NB4 (cell line): ENCODE results near the gene PIAS1.
"Not testable (repeated sequence)": the region's sequence is repeated elsewhere in the genome, so short reads cannot be mapped to it uniquely, and the experiment has no call there.

Experiments used
- DNase-seq: peaks from one replicate; pipeline ENCODE4 v3.0.0; 2010; ENCODE audit warnings: low read depth
- H3K4me3 ChIP-seq: one replicate; pipeline ENCODE4 v1.5.1; 2011; ENCODE audit warnings: mild to moderate bottlenecking, low read depth, low read length, moderate library complexity
- CTCF ChIP-seq: IDR thresholded peaks from one replicate; pipeline ENCODE4 v1.5.1; 2012; ENCODE audit warnings: low read depth, low read length
- MAX ChIP-seq: IDR thresholded peaks from 2 replicates; pipeline ENCODE4 v1.6.1; 2011; ENCODE audit warnings: low read depth, low read length
- MYC ChIP-seq: IDR thresholded peaks from 2 replicates; pipeline ENCODE4 v1.6.1; 2011; ENCODE audit warnings: low read depth, low read length
- POLR2A ChIP-seq: IDR thresholded peaks from 2 replicates; pipeline ENCODE4 v1.6.1; 2011; ENCODE audit warnings: mild to moderate bottlenecking; ENCODE audit not compliant: insufficient read length; ENCODE audit errors: extremely low read depth

PIAS1 gene

GRCh38 chr15:68214838-68215254 lies 160.7 kb downstream of the PIAS1 start:
- H3K4me3 ChIP-seq: no peak overlapping the region
- no peak for TF ChIP-seq POLR2A
- no peak for TF ChIP-seq CTCF
- TF ChIP-seq MAX: no peak
- no peak for TF ChIP-seq MYC
- DNase-seq: no peak

GRCh38 chr15:68217341-68217740 lies 163.2 kb downstream of the PIAS1 start:
- TF ChIP-seq MYC (no peak), MAX (no peak), POLR2A (no peak), CTCF (no peak)
- no peak overlapping the region for H3K4me3 ChIP-seq

GRCh38 chr15:68218331-68218730 lies 164.2 kb downstream of the PIAS1 start:
- no peak overlapping the region for H3K4me3 ChIP-seq
- no peak for TF ChIP-seq POLR2A
- TF ChIP-seq MAX: no peak
- TF ChIP-seq MYC: no peak
- TF ChIP-seq CTCF: no peak
- no peak for DNase-seq

More at GRCh38 chr15:68217341-68217740, 163.2 kb downstream of the PIAS1 start:
- DNase-seq: no peak

GRCh38 chr15:68218847-68219798 lies 165.0 kb downstream of the PIAS1 start:
- no peak for TF ChIP-seq MYC
- no peak for DNase-seq
- no peak overlapping the region for H3K4me3 ChIP-seq

GRCh38 chr15:68220489-68220888 lies 166.4 kb downstream of the PIAS1 start:
- no peak for DNase-seq
- H3K4me3 ChIP-seq: no peak overlapping the region
- TF ChIP-seq POLR2A (no peak), MYC (no peak), CTCF (no peak), MAX (no peak)

GRCh38 chr15:68220967-68221366 lies 166.9 kb downstream of the PIAS1 start:
- no peak for DNase-seq
- TF ChIP-seq MAX (no peak), CTCF (no peak), MYC (no peak), POLR2A (no peak)
- no peak overlapping the region for H3K4me3 ChIP-seq

- DNase-seq, H3K4me3 ChIP-seq: not testable (repeated sequence)
Measured at GRCh38 chr15:68221530-68222431, 167.7 kb downstream of the PIAS1 start.

- not testable (repeated sequence) for H3K4me3 ChIP-seq, DNase-seq
Measured at GRCh38 chr15:68222432-68222743, 168.3 kb downstream of the PIAS1 start.
